ENCODE results near the gene PSMC3. TPM values are rescaled to one million over a fixed set of nuclear protein-coding genes. Genes with fewer than 3 reads are reported as not detected.
A peak's percentile ranks its signal among the peaks of the same experiment; 100 is the strongest.

PSMC3 gene
- 79.6 TPM for total RNA-seq

- DNase-seq, result peak; percentile 94
Observed at GRCh38 chr11:47426062-47426956, at the start of gene PSMC3. Gene PSMC3, minus strand, starts transcription at chr11:47426439. Its CDS starts 160 bp downstream, at chr11:47426279.

GRCh38 chr11:47470671-47471070, 44.4 kb upstream of the PSMC3 start:
- no peak for DNase-seq

- no peak for DNase-seq
Observed at GRCh38 chr11:47469361-47470179, 43.3 kb upstream of the PSMC3 start.

- DNase-seq, result no peak
Observed at GRCh38 chr11:47468598-47469214, 42.5 kb upstream of the PSMC3 start.

DNA sequence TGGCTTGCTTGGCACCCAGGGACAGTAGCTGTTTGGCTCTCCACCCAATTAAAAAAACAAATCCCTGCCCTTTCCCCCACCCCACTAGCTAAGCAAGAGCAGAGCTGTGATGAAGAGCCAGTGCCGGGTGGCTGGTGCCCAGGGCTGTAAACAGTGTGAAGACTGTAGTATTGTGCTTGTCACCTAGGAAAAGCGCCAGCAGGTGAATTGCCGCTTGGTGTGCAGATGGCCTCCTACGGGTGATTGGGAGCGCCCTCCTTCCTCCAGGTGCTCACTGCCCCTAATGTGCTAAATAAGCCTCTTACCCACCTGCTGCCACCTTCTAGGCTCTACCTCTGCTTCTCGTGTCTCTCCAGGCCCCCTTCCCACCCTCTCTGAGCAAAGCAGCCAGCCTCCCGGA, 41.1 kb upstream of the PSMC3 start:
- no peak for DNase-seq

- DNase-seq, result no peak
Observed at GRCh38 chr11:47466701-47467250, 40.5 kb upstream of the PSMC3 start.

GRCh38 chr11:47466201-47466600, 40.0 kb upstream of the PSMC3 start:
- no peak for DNase-seq

DNA sequence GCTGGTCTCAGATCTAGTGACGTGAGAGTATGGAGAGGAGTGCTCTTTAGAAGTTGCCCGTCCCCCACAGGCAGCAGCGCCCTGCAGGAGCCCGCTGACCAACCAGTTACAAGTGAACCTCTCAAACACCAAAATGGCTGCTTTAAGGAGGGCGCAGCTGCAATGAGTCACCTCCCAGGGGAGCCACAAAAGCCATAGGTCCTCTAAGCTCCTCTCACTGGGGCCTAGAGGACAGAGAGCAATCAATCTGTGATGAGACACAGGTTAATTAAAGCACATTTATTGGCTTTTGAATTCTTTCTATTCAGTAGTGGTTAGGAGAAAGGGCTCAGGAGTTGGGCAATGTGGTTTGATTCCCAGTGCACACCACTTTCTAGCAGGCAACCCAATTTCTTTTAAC, 38.2 kb upstream of the PSMC3 start:
- no peak for DNase-seq

DNA sequence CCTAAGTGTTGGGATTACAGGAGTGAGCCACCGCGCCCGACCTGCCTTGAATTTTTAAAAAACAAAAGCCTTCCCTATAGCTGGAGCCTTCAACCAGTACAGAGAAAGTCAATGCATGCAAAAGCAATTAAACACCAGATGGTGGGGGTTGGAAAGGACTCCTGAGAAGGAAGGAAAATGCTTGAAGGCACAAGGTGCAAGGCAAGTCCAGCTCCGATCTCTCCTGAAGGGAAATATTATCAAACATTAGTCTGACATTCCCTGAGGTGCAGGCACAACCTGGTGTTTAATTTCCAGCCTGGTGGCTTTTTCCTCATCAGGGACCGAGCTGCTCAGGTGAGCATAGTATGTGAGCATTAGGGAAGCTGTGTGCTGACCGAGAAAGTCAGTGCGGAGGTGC, 35.6 kb upstream of the PSMC3 start:
- DNase-seq, result no peak

DNA sequence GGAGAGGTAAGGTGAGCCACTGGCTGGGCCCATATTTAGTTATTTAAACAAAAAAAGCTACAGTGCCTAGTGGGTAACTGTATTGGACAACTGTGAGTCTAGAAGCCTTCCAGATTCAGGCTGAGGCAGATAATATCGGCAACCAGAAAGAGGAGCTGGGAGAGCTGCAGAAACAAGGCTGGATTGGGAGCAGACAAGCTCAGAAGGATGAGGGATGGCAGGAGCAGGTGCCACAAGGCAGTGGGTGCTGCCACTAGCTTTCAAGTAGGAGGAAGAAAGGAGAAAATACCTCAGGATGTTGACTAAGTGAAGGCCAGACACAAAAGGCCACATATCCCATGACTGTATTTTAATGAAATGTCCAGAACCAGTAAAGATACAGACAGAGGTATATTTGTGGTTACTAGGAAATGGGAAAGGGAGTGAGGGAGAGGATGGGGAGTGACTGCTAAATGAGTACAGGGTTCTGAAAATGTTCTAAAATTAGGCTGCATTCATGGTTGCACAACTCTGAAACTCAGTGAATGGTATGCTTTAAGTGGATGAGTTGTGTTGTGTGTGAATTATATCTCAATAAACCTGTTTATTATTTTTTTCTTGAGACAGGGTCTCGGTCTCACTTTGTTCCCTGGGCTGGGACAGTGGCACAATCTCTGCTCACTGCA, 34.5 kb upstream of the PSMC3 start:
- no peak for DNase-seq

DNA sequence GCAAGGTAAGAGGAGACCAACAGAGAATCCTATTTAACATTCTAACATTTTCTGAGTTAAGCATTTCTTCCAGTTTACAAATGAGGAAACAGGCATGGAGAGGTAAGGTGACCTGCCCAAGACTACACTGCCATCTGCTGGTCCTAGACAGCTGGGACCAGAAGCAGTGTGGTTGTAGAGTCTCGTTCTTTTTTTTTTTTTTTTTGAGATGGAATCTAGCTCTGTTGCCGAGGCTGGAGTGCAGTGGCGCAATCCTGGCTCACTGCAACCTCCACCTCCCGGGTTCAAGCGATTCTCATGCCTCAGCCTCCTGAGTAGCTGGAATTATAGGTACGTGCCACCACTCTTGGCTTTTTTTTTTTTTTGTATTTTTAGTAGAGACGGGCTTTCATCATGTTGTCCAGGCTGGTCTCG, 28.0 kb upstream of the PSMC3 start:
- peak; percentile 29 for DNase-seq

DNA sequence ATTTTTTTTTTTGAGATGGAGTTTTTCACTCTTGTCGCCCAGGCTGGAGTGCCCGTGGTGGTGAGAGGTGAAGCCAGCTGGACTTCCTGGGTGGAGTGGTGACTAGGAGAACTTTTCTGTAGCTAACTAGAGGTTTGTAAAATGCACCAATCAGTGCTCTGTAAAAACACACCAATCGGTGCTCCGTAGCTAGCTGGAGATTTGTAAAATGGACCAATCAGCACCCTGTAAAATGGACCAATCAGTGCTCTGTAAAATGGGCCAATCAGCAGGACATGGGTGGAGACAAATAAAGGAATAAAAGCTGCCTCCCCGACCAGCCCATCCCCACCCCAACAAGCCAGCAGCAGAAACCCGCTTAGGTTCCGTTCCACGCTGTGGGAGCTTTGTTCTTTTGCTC, 27.1 kb upstream of the PSMC3 start:
- no peak for DNase-seq

DNA sequence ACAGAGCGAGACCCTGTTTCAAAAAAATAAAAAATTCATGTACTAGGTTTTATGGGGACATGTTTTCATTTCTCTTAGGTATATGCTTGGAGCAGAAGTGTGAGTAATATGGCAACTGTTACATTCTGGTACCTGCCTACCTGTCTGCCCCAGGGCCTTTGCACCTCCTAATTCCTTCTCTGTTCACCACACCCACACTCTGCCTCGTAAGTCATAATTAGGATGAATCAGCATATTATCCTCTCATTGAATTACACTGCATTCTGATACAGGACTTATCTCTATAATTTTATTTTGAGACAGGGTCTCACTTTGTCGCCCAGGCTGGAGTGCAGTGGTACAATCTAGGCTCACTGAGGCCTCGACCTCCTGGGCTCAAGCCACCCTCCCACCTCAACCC, 25.8 kb upstream of the PSMC3 start:
- no peak for DNase-seq

DNA sequence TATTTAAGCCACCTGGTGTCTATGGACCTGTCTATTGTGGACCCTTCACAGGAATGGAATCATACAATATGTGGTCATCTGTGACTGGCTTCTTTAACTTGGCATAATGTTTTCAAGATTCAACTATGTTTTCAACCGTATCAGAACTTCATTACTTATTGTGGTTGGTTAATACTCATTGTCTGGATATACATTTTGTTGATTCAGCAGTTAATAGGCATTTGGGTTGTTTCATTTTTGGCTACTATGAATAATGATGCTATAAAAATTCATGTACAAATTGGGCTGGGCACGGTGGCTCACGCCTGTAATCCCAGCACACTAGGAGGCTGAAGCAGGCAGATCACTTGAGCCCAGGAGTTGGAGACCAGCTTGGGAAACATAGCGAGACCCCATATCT, 25.2 kb upstream of the PSMC3 start:
- DNase-seq, result no peak

GRCh38 chr11:47449541-47449940, 23.3 kb upstream of the PSMC3 start:
- DNase-seq, result no peak

- no peak for DNase-seq
Observed at GRCh38 chr11:47448566-47449427, 22.6 kb upstream of the PSMC3 start, which contains the start of gene RAPSN. Gene RAPSN, minus strand, starts transcription at chr11:47449136. Its CDS starts 172 bp downstream, at chr11:47448964.

- no peak for DNase-seq
Observed at GRCh38 chr11:47447906-47448305, 21.7 kb upstream of the PSMC3 start.

GRCh38 chr11:47446833-47447232, 20.6 kb upstream of the PSMC3 start:
- no peak for DNase-seq

DNA sequence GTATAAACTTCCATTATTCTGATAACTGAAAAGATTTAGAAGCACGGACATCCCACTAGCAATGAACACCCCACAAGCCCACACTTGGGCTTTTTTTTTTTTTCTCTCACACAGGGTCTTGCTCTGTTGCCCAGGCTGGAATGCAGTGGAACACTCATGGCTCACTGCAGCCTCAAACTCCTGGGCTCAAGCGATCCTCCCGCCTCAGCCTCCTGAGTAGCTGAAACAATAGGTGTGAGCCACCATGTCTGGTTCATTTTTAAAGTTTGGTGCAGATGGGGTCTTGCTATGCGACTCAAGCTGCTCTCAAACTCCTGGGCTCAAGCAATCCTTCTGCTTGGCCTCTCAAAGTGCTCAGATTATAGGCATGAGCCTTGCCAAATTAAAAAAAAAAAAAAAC, 19.6 kb upstream of the PSMC3 start:
- no peak for DNase-seq

- no peak for DNase-seq
Observed at GRCh38 chr11:47443817-47444216, 17.6 kb upstream of the PSMC3 start.

Data from skin of body (tissue), 2 donors.